NCI-H1930 (cell line): ENCODE data around the gene BLOC1S4.
"Not testable (repeated sequence)": the region's sequence is repeated elsewhere in the genome, so short reads cannot be mapped to it uniquely, and the experiment has no call there.

Experiments used
- DNase-seq, 2 experiments: peaks; one replicate each; lab custom pipeline; 2025; lab: John Stamatoyannopoulos, UW

BLOC1S4 gene

GRCh38 chr4:6718932-6719610, 3.1 kb downstream of the BLOC1S4 start:
- DNase-seq = no peak

- DNase-seq = no peak
Measured at GRCh38 chr4:6719611-6720179, 3.7 kb downstream of the BLOC1S4 start.

GRCh38 chr4:6720202-6720699, 4.3 kb downstream of the BLOC1S4 start:
- DNase-seq = peak; percentile 40 to 59

- no peak for DNase-seq
Measured at GRCh38 chr4:6721121-6721520, 5.1 kb downstream of the BLOC1S4 start.

DNA sequence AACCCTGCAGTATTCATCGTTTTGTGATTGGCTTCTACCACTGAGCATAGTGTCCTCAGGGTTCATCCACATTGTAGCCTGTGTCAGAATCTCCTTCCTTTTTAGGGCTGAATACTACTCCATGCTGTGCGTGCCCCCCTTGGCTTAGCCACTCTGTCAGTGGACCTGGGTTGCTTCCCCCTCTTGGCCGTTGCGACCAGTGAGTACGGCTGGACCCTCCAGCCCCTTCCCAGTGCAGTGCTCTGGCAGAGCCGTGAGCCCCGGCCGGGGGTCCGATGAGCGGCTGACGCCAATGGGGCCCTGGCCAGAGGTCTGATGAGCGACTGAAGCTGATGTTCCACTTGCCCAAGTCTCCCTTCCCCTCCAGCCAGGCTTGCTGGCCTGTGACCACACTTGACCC, 6.9 kb downstream of the BLOC1S4 start:
- no peak for DNase-seq

- no peak for DNase-seq
Measured at GRCh38 chr4:6723851-6724250, 7.9 kb downstream of the BLOC1S4 start.

DNA sequence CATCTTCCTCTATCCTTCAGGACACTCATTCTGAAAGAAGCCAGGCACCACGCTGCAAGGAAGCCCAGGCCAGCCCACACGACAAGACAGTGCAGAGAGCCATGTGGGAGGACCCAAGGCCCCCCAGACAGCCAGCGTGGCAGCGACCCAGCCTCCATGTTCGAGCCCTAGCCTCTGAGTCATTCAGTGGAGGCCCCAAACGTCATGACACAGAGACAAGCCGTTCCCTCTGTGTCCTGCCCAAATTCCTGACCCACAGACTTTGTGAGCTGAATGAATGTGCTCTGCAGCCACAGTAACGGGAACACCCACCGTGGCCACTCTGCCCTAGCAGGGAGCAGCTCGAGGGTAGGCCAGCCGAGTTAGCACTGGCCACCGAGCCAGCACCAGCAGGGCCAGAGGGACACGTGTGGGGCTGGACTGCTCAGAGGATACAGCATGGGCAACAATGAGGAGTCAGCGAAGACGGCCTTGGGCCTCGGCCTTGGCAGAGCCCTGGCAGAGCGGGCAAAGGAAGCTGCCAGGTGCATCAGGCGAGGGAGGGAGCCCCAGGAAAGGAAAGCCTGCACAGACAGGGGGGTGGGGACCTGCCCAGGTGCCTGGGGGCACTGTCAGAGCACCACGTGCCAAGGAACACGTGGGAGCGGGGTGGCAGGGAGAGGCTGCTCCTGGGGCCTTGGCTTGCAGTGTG, 8.6 kb downstream of the BLOC1S4 start:
- no peak for DNase-seq

DNA sequence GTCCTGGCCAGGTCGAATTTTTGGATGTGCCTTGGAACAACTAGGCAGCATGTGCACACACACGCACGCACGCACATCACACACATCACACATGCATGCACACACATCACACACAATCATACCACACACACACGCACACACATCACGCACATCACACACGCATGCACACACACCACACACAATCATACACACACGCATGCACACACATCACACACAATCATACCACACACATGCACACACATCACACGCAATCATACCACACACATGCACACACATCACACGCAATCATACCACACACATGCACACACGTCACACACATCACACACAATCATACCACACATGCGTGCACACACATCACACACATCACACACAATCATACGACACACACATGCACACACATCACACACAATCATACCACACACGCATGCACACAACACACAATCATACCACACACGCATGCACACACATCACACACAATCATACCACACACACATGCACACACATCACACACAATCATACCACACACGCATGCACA, 9.5 kb downstream of the BLOC1S4 start:
- not testable (repeated sequence) for DNase-seq

GRCh38 chr4:6727081-6727942, 11.3 kb downstream of the BLOC1S4 start:
- DNase-seq = no peak

GRCh38 chr4:6727943-6728250, 11.9 kb downstream of the BLOC1S4 start:
- DNase-seq = no peak

DNA sequence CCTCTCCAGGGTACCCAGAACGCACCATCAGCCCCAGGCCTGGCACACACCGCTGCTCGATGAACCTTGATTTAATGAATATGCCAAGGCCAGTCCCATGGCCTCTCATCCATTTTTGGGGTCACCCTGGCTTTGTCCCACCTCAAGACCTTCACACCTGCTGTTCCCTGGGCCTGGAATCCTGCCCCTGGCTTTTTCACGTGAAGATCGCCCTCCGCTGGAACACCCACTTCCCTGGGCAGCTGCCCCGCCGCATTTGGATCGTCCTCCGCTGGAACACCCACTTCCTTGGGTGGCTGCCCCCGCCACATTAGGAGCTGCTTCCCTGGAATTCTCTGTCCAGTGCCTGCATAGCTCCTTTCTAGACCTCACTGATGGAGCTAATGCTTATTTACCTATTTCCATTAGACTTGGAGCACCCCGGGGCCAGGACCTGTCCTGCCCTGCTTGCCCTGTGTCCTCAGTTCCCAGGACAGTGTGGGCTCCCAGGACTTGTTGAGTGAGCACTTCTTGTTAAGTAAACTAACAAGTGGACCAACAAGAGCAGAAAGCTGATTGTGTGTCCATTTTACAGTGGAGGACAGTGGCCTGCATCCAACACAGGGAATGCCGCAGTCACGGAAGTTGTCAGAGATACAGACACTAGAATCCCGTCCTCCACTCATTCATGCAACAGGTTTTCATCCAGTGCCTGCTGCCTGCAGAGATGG, 12.5 kb downstream of the BLOC1S4 start:
- no peak for DNase-seq

GRCh38 chr4:6730603-6731317, 14.8 kb downstream of the BLOC1S4 start:
- no peak for DNase-seq

DNA sequence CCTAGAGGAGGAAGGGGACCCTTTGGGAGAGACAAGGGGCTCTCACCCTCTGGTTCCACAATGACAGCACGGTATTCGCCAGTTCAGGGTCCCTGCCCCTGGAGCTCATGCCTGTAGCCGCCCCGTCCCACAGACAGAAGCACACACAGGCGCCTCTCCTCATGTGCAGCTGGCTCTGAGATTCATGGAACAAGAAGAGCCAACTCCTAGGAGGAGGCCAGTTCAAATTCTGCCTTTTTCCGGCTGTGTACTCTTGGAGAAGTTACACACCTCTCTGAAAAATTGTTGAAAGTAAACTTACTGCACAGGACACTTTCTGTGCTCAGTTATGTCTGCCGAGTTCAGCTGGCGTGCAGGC, 15.3 kb downstream of the BLOC1S4 start:
- DNase-seq = no peak

DNA sequence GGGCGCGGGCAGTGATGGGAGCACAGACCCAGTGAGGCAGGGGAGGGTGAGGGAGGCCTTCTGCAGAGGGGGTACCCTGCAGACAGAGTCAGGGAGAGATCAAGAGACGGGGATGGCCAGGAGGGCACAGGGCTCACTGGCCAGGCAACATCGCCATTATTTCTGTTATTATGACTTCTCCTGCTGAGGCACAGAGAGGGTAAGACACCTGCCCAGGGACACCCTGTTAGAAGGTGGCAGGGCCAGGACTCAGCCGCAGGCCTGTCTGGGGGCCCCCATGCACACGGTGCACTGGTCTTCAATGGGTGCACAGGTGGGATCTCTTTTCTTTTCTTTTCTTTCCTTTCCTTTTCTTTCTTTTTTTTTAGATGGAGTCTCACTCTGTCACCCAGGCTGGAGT, 15.8 kb downstream of the BLOC1S4 start:
- no peak for DNase-seq

GRCh38 chr4:6732441-6733357, 16.7 kb downstream of the BLOC1S4 start:
- no peak for DNase-seq

- DNase-seq = no peak
Measured at GRCh38 chr4:6733358-6734164, 17.6 kb downstream of the BLOC1S4 start.

GRCh38 chr4:6734165-6734786, 18.3 kb downstream of the BLOC1S4 start:
- DNase-seq = no peak

- no peak for DNase-seq
Measured at GRCh38 chr4:6739920-6740319, 23.9 kb downstream of the BLOC1S4 start.

DNA sequence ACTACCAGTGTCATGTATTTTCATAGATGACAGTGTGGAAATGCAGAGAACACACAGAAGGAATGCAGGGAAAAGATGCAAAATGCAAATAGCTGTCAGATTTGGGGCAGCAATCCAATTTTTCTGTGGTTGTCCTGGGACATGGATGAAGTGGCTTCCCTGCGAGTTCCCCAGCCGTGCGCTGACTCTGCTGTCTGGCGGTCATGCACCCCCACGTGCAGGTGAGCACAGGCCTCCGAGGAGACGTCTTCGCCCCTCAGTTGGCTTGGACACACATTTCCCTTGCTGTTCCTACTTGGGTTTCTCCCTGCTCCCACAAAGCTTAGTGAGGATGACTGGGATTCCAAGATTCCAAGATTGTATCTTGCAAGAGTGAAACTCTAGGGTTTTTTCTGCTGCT, 24.4 kb downstream of the BLOC1S4 start:
- no peak for DNase-seq
